DND-41 (cell line): Measurements from ENCODE around the gene MRPS26.
A peak's percentile ranks its signal among the peaks of the same experiment; 100 is the strongest.

Source experiments
- ATAC-seq: fragments of 200-7000 bp; cut with Tn5 transposase; 3 replicates; pipeline ENCODE4 v1.9.1; 2021; ENCODE audit warnings: low read depth; ENCODE audit not compliant: insufficient read depth
- DNase-seq: peaks from one replicate; pipeline ENCODE4 v3.0.0-alpha.2; 2020
- H2AFZ ChIP-seq: 2 replicates; pipeline ENCODE4 v1.6.0; 2012; ENCODE audit warnings: low read depth, low read length
- H3K27ac ChIP-seq: 2 replicates; pipeline ENCODE4 v1.5.1; 2012; ENCODE audit warnings: low read length, inconsistent platforms
- H3K27me3 ChIP-seq: fragments of 200-600 bp; sonication (generic); 2 replicates; pipeline ENCODE4 v1.6.0; 2012; ENCODE audit warnings: low read length, mild to moderate bottlenecking, inconsistent platforms; ENCODE audit not compliant: insufficient read depth, poor library complexity
- H3K36me3 ChIP-seq: 2 replicates; pipeline ENCODE4 v1.5.1; 2012; ENCODE audit warnings: low read length, inconsistent platforms; ENCODE audit not compliant: insufficient read depth
- H3K4me1 ChIP-seq: 2 replicates; pipeline ENCODE4 v1.5.1; 2012; ENCODE audit warnings: mild to moderate bottlenecking, low read length; ENCODE audit not compliant: insufficient read depth
- H3K4me2 ChIP-seq: 2 replicates; pipeline ENCODE4 v1.6.0; 2012; ENCODE audit warnings: mild to moderate bottlenecking, moderate library complexity, low read length, inconsistent platforms; ENCODE audit not compliant: insufficient read depth
- H3K4me3 ChIP-seq, 2 experiments: fragments of 200-600 bp in 1 of 2; shearing (Covaris generic) in 1 of 2; 2 replicates each; pipeline ENCODE4 v1.5.1; 2012 to 2016; ENCODE audit warnings: inconsistent platforms in 2 of 2, low read length in 2 of 2, mild to moderate bottlenecking in 2 of 2, low read depth in 1 of 2, moderate library complexity in 1 of 2
- H3K79me2 ChIP-seq: 2 replicates; pipeline ENCODE4 v1.6.0; 2012; ENCODE audit warnings: low read length, inconsistent platforms; ENCODE audit not compliant: insufficient read depth
- H3K9ac ChIP-seq: 2 replicates; pipeline ENCODE4 v1.6.0; 2012; ENCODE audit warnings: low read depth, mild to moderate bottlenecking, inconsistent platforms, low read length, moderate library complexity
- H3K9me3 ChIP-seq: 2 replicates; pipeline ENCODE4 v1.5.1; 2012; ENCODE audit warnings: low read length, moderate library complexity, mild to moderate bottlenecking, inconsistent platforms; ENCODE audit not compliant: insufficient read depth, severe bottlenecking
- H4K20me1 ChIP-seq: 2 replicates; pipeline ENCODE4 v1.6.0; 2012; ENCODE audit warnings: low read length; ENCODE audit not compliant: insufficient read depth
- EZH2 ChIP-seq: IDR thresholded peaks from 3 replicates; pipeline ENCODE4 v1.6.1; 2012; ENCODE audit warnings: borderline replicate concordance, low read depth, mild to moderate bottlenecking, moderate library complexity, low read length, inconsistent platforms; ENCODE audit not compliant: severe bottlenecking
- TF ChIP-seq, protein P1 (sequence below): IDR thresholded peaks from 2 replicates; pipeline ENCODE4 v1.5.1; 2012; ENCODE audit warnings: borderline replicate concordance, low read length, moderate library complexity, mild to moderate bottlenecking; ENCODE audit not compliant: poor library complexity, severe bottlenecking; ENCODE audit errors: extremely low read depth

MRPS26 gene

GRCh38 chr20:3068986-3069900 lies 23.4 kb downstream of the MRPS26 start:
- ATAC-seq (0 out of 3 replicates have a peak, but pooled peaks have one; percentile 57), DNase-seq (no peak)
- H3K36me3 ChIP-seq, result no peaks in the 10 kb centered on the region
- H2AFZ ChIP-seq, result no peak overlapping the region
- H4K20me1 ChIP-seq, result no peaks in the 10 kb centered on the region
- H3K4me3 ChIP-seq, result no peak overlapping the region
- H3K79me2 ChIP-seq, result no peaks in the 10 kb centered on the region
- TF ChIP-seq, protein P1, sequence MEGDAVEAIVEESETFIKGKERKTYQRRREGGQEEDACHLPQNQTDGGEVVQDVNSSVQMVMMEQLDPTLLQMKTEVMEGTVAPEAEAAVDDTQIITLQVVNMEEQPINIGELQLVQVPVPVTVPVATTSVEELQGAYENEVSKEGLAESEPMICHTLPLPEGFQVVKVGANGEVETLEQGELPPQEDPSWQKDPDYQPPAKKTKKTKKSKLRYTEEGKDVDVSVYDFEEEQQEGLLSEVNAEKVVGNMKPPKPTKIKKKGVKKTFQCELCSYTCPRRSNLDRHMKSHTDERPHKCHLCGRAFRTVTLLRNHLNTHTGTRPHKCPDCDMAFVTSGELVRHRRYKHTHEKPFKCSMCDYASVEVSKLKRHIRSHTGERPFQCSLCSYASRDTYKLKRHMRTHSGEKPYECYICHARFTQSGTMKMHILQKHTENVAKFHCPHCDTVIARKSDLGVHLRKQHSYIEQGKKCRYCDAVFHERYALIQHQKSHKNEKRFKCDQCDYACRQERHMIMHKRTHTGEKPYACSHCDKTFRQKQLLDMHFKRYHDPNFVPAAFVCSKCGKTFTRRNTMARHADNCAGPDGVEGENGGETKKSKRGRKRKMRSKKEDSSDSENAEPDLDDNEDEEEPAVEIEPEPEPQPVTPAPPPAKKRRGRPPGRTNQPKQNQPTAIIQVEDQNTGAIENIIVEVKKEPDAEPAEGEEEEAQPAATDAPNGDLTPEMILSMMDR, result peak; percentile 49
- no peak for TF ChIP-seq EZH2
- H3K4me2 ChIP-seq, result no peak overlapping the region
- no peak overlapping the region for H3K27ac ChIP-seq
- H3K9me3 ChIP-seq, result no peaks in the 10 kb centered on the region
- H3K9ac ChIP-seq, result no peak overlapping the region
- no peaks in the 10 kb centered on the region for H3K27me3 ChIP-seq
- H3K4me1 ChIP-seq, result no peaks in the 10 kb centered on the region

GRCh38 chr20:3070725-3071124 lies 24.9 kb downstream of the MRPS26 start:
- Histone ChIP-seq H3K36me3 (no peaks in the 10 kb centered on the region), H3K27ac (no peak overlapping the region), H2AFZ (no peak overlapping the region), H3K79me2 (no peaks in the 10 kb centered on the region), H3K4me1 (no peaks in the 10 kb centered on the region), H4K20me1 (no peaks in the 10 kb centered on the region), H3K4me2 (no peak overlapping the region), H3K4me3 (no peak overlapping the region), H3K9me3 (no peaks in the 10 kb centered on the region), H3K9ac (no peak overlapping the region), H3K27me3 (no peaks in the 10 kb centered on the region)
- ATAC-seq, result no peak
- no peak for TF ChIP-seq EZH2
- TF ChIP-seq, protein P1, result no peak
- no peak for DNase-seq

DNA sequence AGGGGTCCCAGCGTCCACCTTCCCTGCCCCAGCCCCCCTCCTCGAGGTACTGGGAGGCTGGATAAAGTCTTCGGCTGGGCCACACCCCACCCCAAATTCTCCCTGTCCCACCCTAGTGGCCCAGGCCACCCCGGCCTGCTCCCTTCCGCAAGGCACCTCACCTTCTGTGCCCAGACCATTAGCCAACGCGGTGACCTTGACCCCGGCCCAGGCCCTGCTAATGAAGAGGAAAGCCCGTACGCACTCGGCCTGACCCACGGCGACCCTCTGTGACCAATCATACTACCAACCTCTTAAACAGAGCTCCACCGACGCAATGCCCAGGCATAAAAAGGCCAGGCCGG lies 25.4 kb downstream of the MRPS26 start:
- no peak overlapping the region for H2AFZ ChIP-seq
- no peaks in the 10 kb centered on the region for H3K79me2 ChIP-seq
- ATAC-seq (no peak), DNase-seq (no peak)
- H3K27me3 ChIP-seq, result no peaks in the 10 kb centered on the region
- TF ChIP-seq, protein P1, result no peak
- no peak for TF ChIP-seq EZH2
- H3K4me1 ChIP-seq, result no peaks in the 10 kb centered on the region
- H3K9ac ChIP-seq, result no peak overlapping the region
- H3K4me3 ChIP-seq, result no peak overlapping the region
- H3K27ac ChIP-seq, result no peak overlapping the region
- H3K4me2 ChIP-seq, result no peak overlapping the region
- no peaks in the 10 kb centered on the region for H3K36me3 ChIP-seq
- no peaks in the 10 kb centered on the region for H3K9me3 ChIP-seq
- H4K20me1 ChIP-seq, result no peaks in the 10 kb centered on the region
